ENCODE measurements around the gene CD274. TPM values are rescaled to one million over a fixed set of nuclear protein-coding genes. Genes with fewer than 3 reads are reported as not detected.

Gene CD274
- total RNA-seq, 1 experiment from 2014 or later: 0.42 TPM

- no peak for DNase-seq (ENCODE audit: low spot score)
- ChIA-PET POLR2A (no interaction called here), CTCF (no interaction called here)
- Mint-ChIP-seq H3K27me3 (ENCODE audit: low read depth) (no peaks in the 10 kb centered on the region; the same call in 1 of the 2 replicates), H3K4me3 (no peak overlapping the region), H3K36me3 (no peaks in the 10 kb centered on the region), H3K27ac (no peak overlapping the region), H3K4me1 (peaks cover 7% of the 10 kb centered on the region), H3K9me3 (peaks cover 6% of the 10 kb centered on the region)
- ATAC-seq: no peak
- TF ChIP-seq GTF2I (CRISPR knock-in tag; conservative IDR thresholded peaks at IDR 0.05) (no peak), HMGXB4 (CRISPR knock-in tag; IDR thresholded peaks at IDR 0.05) (no peak), MLX (CRISPR knock-in tag; IDR thresholded peaks at IDR 0.05) (no peak), HMGA2 (CRISPR knock-in tag; IDR thresholded peaks at IDR 0.05) (no peak), RELA (CRISPR knock-in tag; IDR thresholded peaks at IDR 0.05; ENCODE audit: borderline replicate concordance) (no peak), CTCF (IDR thresholded peaks at IDR 0.05) (no peak), AR (CRISPR knock-in tag; IDR thresholded peaks at IDR 0.05) (no peak), GABPB1 (CRISPR knock-in tag; IDR thresholded peaks at IDR 0.05) (no peak), ZNF232 (CRISPR knock-in tag; IDR thresholded peaks at IDR 0.05) (no peak), ZNF317 (CRISPR knock-in tag; IDR thresholded peaks at IDR 0.05; ENCODE audit: borderline replicate concordance, low read depth) (no peak), ZNF263 (CRISPR knock-in tag; IDR thresholded peaks at IDR 0.05; ENCODE audit: low read depth) (no peak)
Observed at GRCh38 chr9:5511935-5512580, 61.7 kb downstream of the CD274 start.

- Mint-ChIP-seq H3K27me3 (ENCODE audit: low read depth) (no peaks in the 10 kb centered on the region), H3K4me3 (no peak overlapping the region), H3K36me3 (no peaks in the 10 kb centered on the region), H3K9me3 (peaks cover 2% of the 10 kb centered on the region; the same call in 1 of the 2 replicates), H3K27ac (no peak overlapping the region), H3K4me1 (peaks cover 12% of the 10 kb centered on the region)
- DNase-seq (ENCODE audit: low spot score): no peak
- ATAC-seq: no peak
- ChIA-PET POLR2A (no interaction called here), CTCF (no interaction called here)
- no peak for TF ChIP-seq ZNF138 (CRISPR knock-in tag; conservative IDR thresholded peaks at IDR 0.05)
- no peak for TF ChIP-seq HMGA2 (CRISPR knock-in tag; IDR thresholded peaks at IDR 0.05)
- no peak for TF ChIP-seq ZBTB21 (CRISPR knock-in tag; IDR thresholded peaks at IDR 0.05; ENCODE audit: borderline replicate concordance)
- no peak for TF ChIP-seq AFF4 (CRISPR knock-in tag; IDR thresholded peaks at IDR 0.05; ENCODE audit: borderline replicate concordance)
- no peak for TF ChIP-seq IRF2 (CRISPR knock-in tag; IDR thresholded peaks at IDR 0.05; ENCODE audit: borderline replicate concordance, low read depth)
- TF ChIP-seq ZNF512 (CRISPR knock-in tag; IDR thresholded peaks at IDR 0.05; ENCODE audit: borderline replicate concordance): no peak
- no peak for TF ChIP-seq ZNF671 (CRISPR knock-in tag; IDR thresholded peaks at IDR 0.05)
- no peak for TF ChIP-seq GRHL2 (CRISPR knock-in tag; IDR thresholded peaks at IDR 0.05; ENCODE audit: insufficient replicate concordance, severe bottlenecking)
- TF ChIP-seq TP53 (CRISPR knock-in tag; IDR thresholded peaks at IDR 0.05): no peak
- TF ChIP-seq FOXK1 (CRISPR knock-in tag; IDR thresholded peaks at IDR 0.05): no peak
- no peak for TF ChIP-seq TCF7 (CRISPR knock-in tag; IDR thresholded peaks at IDR 0.05; ENCODE audit: low read depth)
Observed at GRCh38 chr9:5512658-5513452, 62.5 kb downstream of the CD274 start.

Data from WTC11 (cell line).